WTC11 (cell line): ENCODE data around the gene KMT2A. TPM values are rescaled to one million over a fixed set of nuclear protein-coding genes. Genes with fewer than 3 reads are reported as not detected.

Source experiments
- ATAC-seq: fragments of 200-7000 bp; cut with Tn5 transposase; 2 replicates; pipeline ENCODE4 v1.10.0; 2021; ENCODE audit warnings: mild to moderate bottlenecking, moderate library complexity
- CTCF ChIA-PET: fragments of 300-600 bp; sonication (Branson Sonifier 250); formaldehyde crosslinking; loops from one replicate; lab custom pipeline; 2021; ENCODE audit warnings: antibody characterized with exemption; lab: Charles Lee
- POLR2A ChIA-PET: fragments of 350-600 bp; sonication (Branson Sonifier 250); formaldehyde crosslinking; loops from one replicate; lab custom pipeline; 2021; ENCODE audit warnings: antibody characterized with exemption; lab: Charles Lee
- DNase-seq: peaks from one replicate; pipeline ENCODE4 v3.0.0; 2021; ENCODE audit warnings: low spot score
- H3K27ac Mint-ChIP-seq: 2 replicates; pipeline ENCODE4 v1.8.0; 2021; ENCODE audit warnings: mixed read lengths
- H3K27me3 Mint-ChIP-seq: 2 replicates; pipeline ENCODE4 v1.8.0; 2021; ENCODE audit warnings: low read depth, mild to moderate bottlenecking, moderate library complexity, mixed read lengths
- H3K36me3 Mint-ChIP-seq: 2 replicates; pipeline ENCODE4 v1.8.0; 2021; ENCODE audit warnings: mixed read lengths
- H3K4me1 Mint-ChIP-seq: 2 replicates; pipeline ENCODE4 v1.8.0; 2022; ENCODE audit warnings: mixed read lengths
- H3K4me3 Mint-ChIP-seq: 2 replicates; pipeline ENCODE4 v1.8.0; 2021; ENCODE audit warnings: mild to moderate bottlenecking, moderate library complexity, mixed read lengths
- H3K9me3 Mint-ChIP-seq: 2 replicates; pipeline ENCODE4 v1.8.0; 2021; ENCODE audit warnings: mixed read lengths
- AR ChIP-seq: fragments of 250-450 bp; sonication (Bioruptor Pico); IDR thresholded peaks from 2 replicates; pipeline ENCODE4 v1.9.0; 2021; ENCODE audit warnings: mild to moderate bottlenecking
- CDX4 ChIP-seq: fragments of 250-450 bp; sonication (Bioruptor Pico); IDR thresholded peaks from 2 replicates; pipeline ENCODE4 v1.9.0; 2021; ENCODE audit warnings: moderate library complexity, mild to moderate bottlenecking, inconsistent platforms, borderline replicate concordance
- CTCF ChIP-seq: fragments of 200-600 bp; IDR thresholded peaks from 2 replicates; pipeline ENCODE4 v1.8.0; 2022; ENCODE audit warnings: antibody characterized with exemption
- ELF4 ChIP-seq: sonication (generic); formaldehyde crosslinking; IDR thresholded peaks from 2 replicates; pipeline ENCODE4 v1.8.1; 2022; ENCODE audit warnings: low read depth, mild to moderate bottlenecking, moderate library complexity, missing genetic modification reagents
- FOXP4 ChIP-seq: sonication (generic); formaldehyde crosslinking; IDR thresholded peaks from 2 replicates; pipeline ENCODE4 v1.8.0; 2022; ENCODE audit warnings: mild to moderate bottlenecking, missing genetic modification reagents
- GABPB1 ChIP-seq: sonication (generic); formaldehyde crosslinking; IDR thresholded peaks from 2 replicates; pipeline ENCODE4 v1.8.1; 2023; ENCODE audit warnings: mild to moderate bottlenecking, missing genetic modification reagents
- GTF2I ChIP-seq: fragments of 250-450 bp; sonication (Bioruptor Pico); conservative IDR thresholded peaks from 2 replicates; pipeline ENCODE4 v1.4.0; 2021; ENCODE audit warnings: mild to moderate bottlenecking
- JUN ChIP-seq: sonication (generic); formaldehyde crosslinking; IDR thresholded peaks from 2 replicates; pipeline ENCODE4 v1.8.0; 2023; ENCODE audit warnings: mild to moderate bottlenecking, missing genetic modification reagents
- MLX ChIP-seq: sonication (generic); formaldehyde crosslinking; IDR thresholded peaks from 2 replicates; pipeline ENCODE4 v1.8.1; 2023; ENCODE audit warnings: mild to moderate bottlenecking, missing genetic modification reagents, moderate library complexity
- SP1 ChIP-seq: sonication (generic); formaldehyde crosslinking; conservative IDR thresholded peaks from 2 replicates; pipeline ENCODE4 v1.8.1; 2022; ENCODE audit warnings: missing genetic modification reagents
- TEAD4 ChIP-seq: sonication (generic); formaldehyde crosslinking; IDR thresholded peaks from 2 replicates; pipeline ENCODE4 v1.8.0; 2022; ENCODE audit warnings: mild to moderate bottlenecking, missing genetic modification reagents
- ZMAT4 ChIP-seq: fragments of 250-450 bp; sonication (Bioruptor Pico); IDR thresholded peaks from 2 replicates; pipeline ENCODE4 v1.9.0; 2021; ENCODE audit warnings: mild to moderate bottlenecking
- ZNF281 ChIP-seq: sonication (generic); formaldehyde crosslinking; IDR thresholded peaks from 2 replicates; pipeline ENCODE4 v1.8.0; 2023; ENCODE audit warnings: mild to moderate bottlenecking, missing genetic modification reagents
- ZNF317 ChIP-seq: sonication (generic); formaldehyde crosslinking; IDR thresholded peaks from 2 replicates; pipeline ENCODE4 v1.8.1; 2023; ENCODE audit warnings: low read depth, mild to moderate bottlenecking, moderate library complexity, missing genetic modification reagents, borderline replicate concordance
- total RNA-seq: library from RNA; stranded (reverse); gene quantifications from 3 replicates; pipeline ENCODE4 v1.2.3, GENCODE V29; 2021

Gene KMT2A
- total RNA-seq, 1 experiment from 2014 or later = 59.1 TPM

GRCh38 chr11:118411530-118411929 lies 24.8 kb upstream of the KMT2A start:
- H3K4me1 Mint-ChIP-seq = no peaks in the 10 kb centered on the region
- DNase-seq = no peak
- no peaks in the 10 kb centered on the region for H3K27me3 Mint-ChIP-seq
- H3K9me3 Mint-ChIP-seq = no peaks in the 10 kb centered on the region
- POLR2A ChIA-PET = no interaction called here
- H3K36me3 Mint-ChIP-seq = peaks cover 28% of the 10 kb centered on the region
- H3K4me3 Mint-ChIP-seq = no peak overlapping the region
- TF ChIP-seq CDX4 = no peak
- no peak for TF ChIP-seq ELF4 (CRISPR knock-in tag)
- no peak for ATAC-seq
- CTCF ChIA-PET = no interaction called here
- H3K27ac Mint-ChIP-seq = no peak overlapping the region

GRCh38 chr11:118412921-118413320 lies 23.4 kb upstream of the KMT2A start:
- CTCF ChIA-PET = interaction anchor here (1.2 kb wide), 1 partner anchor 13 kb away, joined by 3 read pairs; no protein-coding TSS in a partner anchor
- peaks cover 14% of the 10 kb centered on the region for H3K36me3 Mint-ChIP-seq
- H3K27ac Mint-ChIP-seq = no peak overlapping the region
- H3K4me3 Mint-ChIP-seq = no peak overlapping the region
- no peak for DNase-seq
- no peaks in the 10 kb centered on the region for H3K9me3 Mint-ChIP-seq
- POLR2A ChIA-PET = no interaction called here
- TF ChIP-seq SP1 (no peak), ZNF281 (CRISPR knock-in tag) (no peak), ZMAT4 (CRISPR knock-in tag) (no peak), FOXP4 (CRISPR knock-in tag) (no peak), JUN (no peak), MLX (no peak), CDX4 (no peak)
- 0 out of 2 replicates have a peak, but pooled peaks cover 3% of the 10 kb centered on the region for H3K4me1 Mint-ChIP-seq
- no peak for ATAC-seq
- no peaks in the 10 kb centered on the region for H3K27me3 Mint-ChIP-seq

- H3K36me3 Mint-ChIP-seq = peaks cover 2% of the 10 kb centered on the region; the same call in 1 of the 2 replicates
- H3K27ac Mint-ChIP-seq = no peak overlapping the region
- ATAC-seq = no peak
- no peak overlapping the region for H3K4me3 Mint-ChIP-seq
- ChIA-PET POLR2A (interaction anchor here (1.5 kb wide), 1 partner anchor 21 kb away, joined by 9 read pairs; the partner anchor contains the start of gene KMT2A), CTCF (interaction anchor here (0.7 to 1.5 kb wide), 6 partner anchors 12 to 283 kb away, joined by 3 to 4 read pairs (median 4); no protein-coding TSS in a partner anchor)
- no peaks in the 10 kb centered on the region for H3K9me3 Mint-ChIP-seq
- 0 out of 2 replicates have a peak, but pooled peaks cover 3% of the 10 kb centered on the region for H3K4me1 Mint-ChIP-seq
- TF ChIP-seq AR (CRISPR knock-in tag) (no peak), CTCF (no peak), ZNF317 (CRISPR knock-in tag) (no peak), GABPB1 (CRISPR knock-in tag) (no peak), GTF2I (CRISPR knock-in tag) (no peak), TEAD4 (no peak)
- DNase-seq = no peak
- H3K27me3 Mint-ChIP-seq = no peaks in the 10 kb centered on the region
Observed at GRCh38 chr11:118415062-118415738, 21.1 kb upstream of the KMT2A start.
